Fibroblast of skin of scalp (primary cell): Measurements from ENCODE around the gene SRCIN1.
"Not testable (repeated sequence)": the region's sequence is repeated elsewhere in the genome, so short reads cannot be mapped to it uniquely, and the experiment has no call there.

ENCODE experiments used
- DNase-seq: peaks from one replicate; pipeline ENCODE4 v3.0.0-alpha.2; 2013

Gene SRCIN1

DNA sequence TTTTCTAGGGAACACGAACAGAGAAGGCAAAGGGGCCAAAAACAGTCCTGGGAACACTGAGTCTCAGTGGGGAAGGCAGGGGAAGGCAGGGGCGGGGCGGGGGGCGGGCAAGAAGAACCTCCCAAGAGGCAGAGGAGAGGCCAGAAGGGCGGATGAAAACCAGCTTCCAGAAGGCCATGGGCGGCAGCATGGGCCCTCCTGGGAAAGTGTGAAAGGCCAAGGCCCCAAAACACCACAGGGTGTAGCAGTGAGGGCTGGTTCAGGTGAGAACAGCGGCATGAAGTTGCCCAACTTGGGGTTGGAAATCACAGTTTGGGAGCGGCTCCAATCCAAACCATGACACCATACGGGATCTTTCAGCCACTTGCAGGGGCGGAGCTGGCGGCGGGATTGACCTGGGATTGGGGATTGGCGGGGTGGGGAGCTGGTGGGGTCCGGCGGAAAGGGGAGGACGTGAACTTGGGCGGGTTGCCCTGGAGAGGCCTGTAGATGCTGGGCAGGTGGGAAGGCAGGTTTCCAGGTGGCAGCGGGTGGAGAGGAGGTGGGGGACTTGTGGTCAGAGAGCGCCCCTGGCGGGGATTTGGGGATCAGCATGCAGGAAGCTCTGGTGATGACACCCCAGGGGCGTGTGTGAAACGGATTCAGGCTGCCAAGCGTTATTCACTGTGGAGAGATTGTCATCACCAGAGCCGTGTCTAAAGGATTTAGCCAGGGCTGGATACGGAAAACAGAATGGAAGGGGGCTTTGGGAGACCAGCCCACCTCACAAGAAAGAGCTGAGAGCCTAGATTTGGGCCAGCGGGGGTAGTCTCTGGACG lies 96.6 kb downstream of the SRCIN1 start:
- DNase-seq: peak; percentile 89

DNA sequence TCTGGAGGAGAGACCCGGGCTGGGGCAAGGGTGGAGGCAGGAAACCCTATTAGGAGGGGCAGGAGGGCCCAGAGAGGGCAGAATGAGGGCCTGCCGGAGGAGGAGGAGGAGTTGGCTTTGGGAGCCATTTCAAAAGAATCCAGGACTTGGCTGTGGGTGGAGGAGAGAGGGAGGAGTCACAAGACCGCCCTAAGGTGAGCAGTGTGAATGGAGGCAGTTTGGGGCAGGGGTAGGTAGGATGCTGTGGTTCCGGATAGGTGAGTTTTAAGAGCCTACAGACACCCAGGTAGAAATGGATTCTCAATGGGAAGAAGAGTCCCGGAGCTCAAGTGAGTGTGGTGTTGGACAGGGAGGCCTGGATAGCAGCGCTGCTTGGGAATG lies 97.2 kb downstream of the SRCIN1 start:
- no peak for DNase-seq

DNA sequence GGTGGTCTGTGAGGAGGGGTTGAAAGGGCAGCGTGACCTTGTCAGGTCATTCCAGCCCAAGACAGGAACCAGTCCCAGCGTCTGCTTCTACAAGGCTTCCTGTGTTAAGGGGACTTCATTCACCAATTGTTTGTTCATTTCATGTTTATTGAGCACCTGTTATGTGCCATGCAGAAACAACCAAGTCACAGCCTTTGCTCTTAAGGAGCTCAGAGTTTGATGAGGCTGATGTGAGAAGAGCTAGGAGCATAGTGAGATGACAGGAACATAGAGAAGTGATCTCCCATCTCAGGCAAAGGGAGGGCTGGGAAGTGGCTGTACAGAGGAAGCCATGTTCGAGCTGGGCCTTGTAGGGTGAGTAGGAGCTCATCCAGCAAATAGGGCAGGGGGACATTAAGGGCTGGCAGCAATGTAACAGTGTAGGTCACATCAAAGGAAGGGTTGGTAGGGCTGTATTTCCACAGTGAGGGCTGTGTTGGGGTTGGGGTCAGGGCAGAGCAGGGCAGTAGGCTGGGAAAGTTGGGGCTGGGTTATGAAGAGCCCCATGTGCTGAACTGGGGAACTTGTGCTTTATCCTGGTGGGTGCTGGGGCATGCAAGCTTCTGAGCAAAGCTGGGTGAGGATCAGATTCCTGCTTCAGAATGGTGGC lies 97.7 kb downstream of the SRCIN1 start:
- DNase-seq: no peak

DNA sequence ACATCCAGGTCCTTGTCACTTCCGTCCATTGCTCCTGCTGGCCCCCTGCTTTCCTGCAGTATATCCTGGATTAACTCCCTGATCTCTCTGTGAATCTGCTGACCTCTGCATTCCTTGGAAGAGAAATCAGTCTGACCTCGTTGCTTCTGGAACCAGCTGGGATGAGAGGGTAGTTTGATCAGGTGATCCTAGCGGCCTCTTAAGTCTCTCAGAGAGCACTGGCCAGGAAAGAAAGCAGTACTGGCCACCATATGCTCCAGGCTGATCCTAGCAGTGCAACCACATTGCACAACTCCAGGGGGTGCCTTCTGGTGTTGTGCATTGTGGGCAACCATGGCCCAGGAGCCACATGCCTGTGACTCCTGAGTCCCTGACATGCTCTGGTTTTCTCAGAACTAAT lies 98.3 kb downstream of the SRCIN1 start:
- no peak for DNase-seq

DNA sequence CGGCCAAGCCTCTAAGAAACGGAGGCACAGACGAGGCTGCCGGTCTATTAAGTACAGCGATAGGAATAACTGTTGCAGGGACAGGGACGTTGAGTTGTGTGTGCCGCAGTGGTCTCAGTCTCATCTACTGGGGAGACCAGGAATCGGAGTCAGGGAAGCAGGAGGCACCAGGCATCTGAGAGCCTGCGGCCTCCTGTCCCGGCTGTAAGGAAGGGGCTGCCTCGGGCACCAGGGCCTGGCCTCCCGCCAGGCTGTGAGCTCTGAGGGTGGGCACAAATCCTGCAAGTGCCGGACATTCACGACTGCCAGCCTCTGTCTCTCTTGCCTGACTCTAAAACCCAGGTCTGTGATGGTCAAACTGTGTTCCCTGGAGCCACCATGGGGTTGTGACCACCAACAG lies 101.5 kb downstream of the SRCIN1 start:
- DNase-seq: no peak

DNA sequence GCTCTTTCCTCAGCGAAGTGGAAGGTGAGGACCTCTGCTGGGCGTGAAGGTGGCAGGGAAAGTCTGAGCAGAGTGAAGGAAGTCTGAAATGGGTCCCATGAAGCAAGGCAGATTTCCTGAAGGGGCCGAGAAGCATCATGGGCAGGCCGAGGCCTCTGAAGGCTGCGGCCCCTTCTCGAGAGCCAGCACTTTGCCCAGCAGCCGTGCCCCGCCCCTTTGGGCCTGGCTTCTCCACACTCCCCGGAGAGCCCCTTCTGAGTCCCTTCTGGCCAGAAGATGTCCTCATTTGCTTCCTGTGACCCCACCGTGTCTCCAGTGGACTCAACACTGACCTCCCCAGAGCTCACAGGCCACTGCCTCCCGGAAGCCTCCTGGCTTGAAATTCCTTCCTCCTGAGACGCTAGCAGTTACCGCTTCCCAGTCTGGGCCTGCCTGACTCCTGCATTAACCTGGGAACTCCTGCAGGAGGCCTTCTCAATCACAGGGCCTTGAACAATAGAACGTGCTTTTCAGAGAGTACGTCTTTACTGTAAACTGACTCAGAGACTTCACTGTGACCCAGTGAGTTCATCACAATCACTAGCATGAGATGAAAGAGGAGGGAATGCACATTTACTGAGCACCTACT lies 102.4 kb downstream of the SRCIN1 start:
- DNase-seq: not testable (repeated sequence)

DNA sequence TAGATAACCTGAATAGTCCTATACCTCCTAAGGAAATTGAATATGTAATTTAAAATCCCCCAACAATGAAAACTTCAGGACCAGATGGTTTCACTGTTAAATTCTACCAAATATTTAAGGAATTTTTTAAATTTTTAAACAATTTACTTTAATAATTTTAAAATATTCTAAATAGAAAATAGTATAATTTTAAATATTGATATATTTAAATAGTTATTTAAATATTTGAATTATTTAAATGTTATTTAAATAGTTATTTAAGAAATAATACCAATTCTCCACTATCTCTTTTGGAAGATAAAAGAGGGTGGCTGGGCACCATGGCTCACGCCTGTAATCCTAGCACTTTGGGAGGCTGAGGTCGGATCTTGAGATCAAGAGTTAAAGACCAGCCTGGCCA lies 104.0 kb downstream of the SRCIN1 start:
- not testable (repeated sequence) for DNase-seq

DNA sequence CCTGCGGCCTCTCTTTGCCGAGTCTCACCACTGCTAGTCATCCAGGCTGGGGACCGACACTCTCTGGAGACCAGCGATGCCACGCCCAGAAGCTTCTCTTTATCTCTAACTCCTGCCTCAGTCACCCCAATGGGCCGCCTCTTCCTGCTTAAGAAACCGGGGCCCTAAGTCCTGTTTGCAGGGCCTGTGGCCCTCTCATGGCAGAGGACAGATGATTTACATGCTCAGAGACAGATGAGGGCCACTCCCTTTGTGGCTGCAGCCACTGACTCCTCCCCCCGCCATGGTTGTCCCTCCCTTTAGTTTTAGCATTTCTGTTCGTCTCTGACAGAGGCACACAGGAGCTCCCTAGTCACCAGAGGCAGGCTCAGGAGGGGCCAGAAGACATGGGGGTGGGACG lies 106.5 kb downstream of the SRCIN1 start:
- DNase-seq: not testable (repeated sequence)

DNA sequence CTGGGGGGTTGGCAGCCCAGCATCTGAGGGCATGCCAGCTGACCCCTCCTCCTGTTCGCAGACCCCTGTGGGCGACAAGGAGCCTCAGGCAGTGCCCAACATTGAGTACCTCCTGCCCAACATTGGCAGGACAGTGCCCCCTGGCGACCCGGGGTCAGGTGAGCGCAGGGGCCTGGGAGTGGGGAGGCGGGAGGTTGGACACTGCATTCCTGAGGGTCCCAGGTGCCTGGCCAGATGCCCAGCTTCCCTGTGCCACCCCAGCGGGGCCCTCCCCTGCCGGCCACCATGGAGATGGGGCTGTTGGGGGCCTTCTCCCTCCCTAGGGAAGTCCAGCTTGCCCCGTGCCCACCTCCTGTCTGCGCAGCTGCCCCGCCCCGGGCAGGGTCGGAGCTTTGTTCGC lies 107.4 kb downstream of the SRCIN1 start:
- DNase-seq: no peak

DNA sequence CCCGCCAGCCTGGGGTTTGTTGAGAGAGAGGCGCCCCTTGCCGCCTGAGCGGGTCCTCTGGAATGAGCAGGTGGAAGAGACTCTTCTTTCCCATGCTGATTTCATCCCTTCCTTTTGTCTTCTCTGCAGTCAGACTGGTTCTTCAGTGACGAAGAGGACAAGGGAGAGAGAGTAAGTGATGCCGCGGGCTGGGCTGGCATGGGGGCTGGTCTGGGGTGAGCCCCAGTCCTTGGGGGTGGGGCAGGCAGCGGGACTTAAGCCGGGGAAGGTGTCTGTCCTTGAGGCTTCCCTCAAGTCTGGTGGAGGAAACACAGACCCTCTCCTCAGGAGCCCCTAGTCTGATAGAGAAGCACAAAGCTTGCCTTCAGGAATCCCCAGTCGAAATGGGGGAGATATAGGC lies 108.1 kb downstream of the SRCIN1 start:
- not testable (repeated sequence) for DNase-seq

DNA sequence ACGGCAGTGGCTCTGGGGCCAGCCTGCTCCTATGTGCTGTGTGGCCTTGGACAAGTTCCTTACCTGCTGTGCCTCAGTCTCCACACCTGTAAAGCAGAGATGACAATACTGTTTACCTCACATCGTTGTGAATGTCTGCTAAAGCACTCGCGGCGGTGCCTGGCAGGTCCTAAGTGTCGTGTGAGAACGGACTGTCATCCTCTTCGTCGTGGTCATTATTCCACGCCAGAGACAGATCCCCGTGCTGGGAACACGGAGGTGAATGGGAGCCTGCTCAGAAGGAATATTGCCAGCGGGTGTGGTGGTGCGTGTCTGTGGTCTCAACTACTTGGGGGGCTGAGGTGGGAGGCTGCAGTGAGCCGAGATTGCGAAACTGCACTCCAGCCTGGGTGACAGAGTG lies 111.6 kb downstream of the SRCIN1 start:
- DNase-seq: not testable (repeated sequence)

DNA sequence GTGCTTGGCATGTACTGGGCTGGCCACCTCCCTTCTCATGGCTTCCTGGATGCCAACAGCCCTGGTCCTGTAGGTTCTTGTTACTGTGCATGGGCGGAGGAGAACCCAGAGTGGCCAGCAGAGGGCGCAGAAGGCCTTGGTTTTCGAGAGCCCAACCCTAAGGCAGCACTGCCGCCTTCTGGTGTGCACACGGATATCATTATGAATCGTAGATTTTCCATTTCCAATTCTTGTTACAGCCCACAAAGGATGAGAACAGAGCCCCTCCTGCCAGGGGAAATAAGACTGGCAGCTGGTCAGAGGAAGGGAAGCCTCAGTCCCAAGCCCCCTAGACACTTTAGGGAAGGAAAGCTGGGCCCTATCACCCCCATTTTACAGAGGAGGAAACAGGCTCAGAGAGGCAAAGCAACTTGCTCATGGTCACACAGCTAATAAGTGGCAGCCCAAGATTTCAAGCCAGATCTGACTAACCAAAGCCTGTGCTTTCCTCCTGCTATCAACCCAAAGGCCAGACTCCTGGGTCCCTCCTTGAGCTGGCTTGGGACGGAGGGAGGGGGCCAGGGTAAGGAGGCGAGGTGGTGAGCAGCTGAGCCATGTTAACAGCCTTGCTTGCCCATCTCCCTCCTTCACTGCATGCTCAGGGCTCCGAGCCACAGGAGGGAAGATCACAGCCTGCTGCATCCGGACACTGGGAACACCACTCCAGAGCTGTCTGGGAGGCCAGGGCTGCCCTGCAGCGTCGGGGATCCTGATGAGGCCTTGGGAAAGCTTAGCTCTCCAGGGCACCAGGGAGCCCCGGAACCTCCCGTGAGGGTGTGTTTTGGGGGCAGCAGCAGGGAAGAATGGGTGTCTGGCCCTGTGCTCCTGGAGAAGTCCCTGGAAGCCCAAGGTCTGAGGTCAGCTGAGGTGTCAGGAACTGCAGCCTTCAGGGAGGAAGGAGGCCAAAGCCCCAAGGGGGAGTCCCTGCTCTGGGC lies 113.4 kb downstream of the SRCIN1 start:
- peak; percentile 87 for DNase-seq

DNA sequence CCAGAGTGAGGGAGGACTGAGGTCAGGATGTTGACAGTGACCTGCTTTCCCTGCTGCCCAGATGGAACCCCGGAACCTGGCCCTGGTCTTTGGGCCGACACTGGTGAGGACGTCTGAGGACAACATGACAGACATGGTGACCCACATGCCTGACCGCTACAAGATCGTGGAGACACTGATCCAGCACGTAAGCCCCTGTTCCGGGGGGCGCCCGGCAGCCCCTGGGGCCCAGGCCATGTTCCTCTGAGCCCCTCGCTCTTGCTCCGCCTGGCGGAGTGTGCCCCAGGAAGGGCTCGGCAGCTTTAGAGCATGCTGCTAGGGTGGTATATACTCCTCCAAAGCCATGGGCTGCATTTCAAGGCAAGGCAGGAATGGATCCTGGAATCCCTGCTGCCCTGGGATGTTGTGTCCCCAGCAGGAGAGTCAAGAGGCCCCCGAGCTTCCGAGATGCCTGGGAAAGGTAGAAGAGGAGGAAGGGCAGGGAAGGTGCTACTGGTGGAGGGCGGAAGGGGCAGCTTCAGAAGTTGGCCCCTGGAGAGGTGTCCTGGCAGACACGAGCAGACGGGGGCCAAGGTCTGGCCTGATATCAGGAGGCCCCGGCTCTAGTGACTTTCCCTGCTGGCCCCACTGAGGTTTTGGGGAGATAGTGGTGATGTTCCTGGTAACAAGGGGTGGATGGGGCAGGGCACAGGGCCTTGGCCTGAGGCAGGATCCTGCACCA lies 114.2 kb downstream of the SRCIN1 start:
- DNase-seq: not testable (repeated sequence)

DNA sequence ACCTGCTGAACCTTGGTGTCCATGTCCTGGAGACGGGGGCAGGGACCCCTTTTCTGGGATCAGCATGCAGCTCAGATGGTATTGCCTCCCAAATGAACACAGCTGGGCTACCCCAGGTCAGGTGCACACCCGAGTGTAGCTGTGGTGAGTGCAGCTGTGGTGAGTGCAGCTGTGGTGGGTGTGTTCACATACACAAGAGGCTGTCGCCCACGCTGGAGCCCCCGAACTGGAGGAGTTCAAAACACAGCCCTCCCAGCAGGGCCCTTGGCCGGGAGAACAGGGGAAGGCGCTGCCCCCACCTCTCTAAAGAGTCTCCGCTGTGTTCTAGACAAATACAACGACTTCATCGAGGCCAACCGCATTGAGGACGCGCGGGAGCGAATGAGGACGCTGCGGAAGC lies 116.0 kb downstream of the SRCIN1 start:
- DNase-seq: not testable (repeated sequence)

DNA sequence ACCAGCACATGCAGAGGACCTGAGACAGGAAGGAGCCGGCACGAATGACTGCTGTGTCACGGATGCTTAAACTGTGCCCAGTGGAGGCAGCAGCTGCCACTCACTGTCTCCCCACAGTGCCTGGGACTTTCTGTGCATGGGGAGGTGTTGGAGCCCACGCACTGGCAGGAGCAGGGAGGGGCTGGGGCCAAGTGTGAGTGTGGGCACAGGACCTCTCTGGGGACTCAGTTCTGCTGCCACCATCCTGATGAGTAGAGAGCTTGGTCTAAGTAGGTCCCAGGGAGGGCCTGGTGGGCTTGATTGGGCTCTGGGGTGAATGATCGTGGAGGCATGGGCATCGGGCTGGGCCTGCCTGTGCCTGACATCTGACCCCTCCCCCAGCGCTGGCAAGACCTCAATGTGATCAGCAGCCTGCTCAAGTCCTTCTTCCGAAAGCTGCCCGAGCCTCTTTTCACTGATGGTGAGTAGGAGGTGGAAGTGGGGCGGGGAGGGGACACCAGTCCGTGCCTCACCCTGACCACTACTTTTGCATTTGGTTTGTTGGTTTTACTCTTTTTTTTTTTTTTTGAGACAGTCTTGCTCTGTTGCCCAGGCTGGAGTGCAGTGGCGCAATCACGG lies 120.0 kb downstream of the SRCIN1 start:
- not testable (repeated sequence) for DNase-seq

DNA sequence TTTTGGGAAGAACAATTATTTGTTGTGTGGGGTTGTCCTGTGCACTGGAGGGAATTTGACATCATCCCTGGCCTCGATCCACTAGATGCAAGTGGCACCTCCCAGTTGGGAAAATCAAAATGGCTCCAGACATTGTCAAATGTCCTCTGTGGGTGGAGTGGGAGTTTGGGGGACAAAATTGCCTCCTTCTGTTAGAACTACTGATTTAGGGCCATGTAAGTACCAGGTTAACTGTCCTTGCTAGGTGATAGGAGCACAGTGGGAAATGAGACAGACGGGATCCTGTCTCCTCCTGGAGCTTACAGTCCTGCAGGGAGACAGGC lies 120.6 kb downstream of the SRCIN1 start:
- no peak for DNase-seq

DNA sequence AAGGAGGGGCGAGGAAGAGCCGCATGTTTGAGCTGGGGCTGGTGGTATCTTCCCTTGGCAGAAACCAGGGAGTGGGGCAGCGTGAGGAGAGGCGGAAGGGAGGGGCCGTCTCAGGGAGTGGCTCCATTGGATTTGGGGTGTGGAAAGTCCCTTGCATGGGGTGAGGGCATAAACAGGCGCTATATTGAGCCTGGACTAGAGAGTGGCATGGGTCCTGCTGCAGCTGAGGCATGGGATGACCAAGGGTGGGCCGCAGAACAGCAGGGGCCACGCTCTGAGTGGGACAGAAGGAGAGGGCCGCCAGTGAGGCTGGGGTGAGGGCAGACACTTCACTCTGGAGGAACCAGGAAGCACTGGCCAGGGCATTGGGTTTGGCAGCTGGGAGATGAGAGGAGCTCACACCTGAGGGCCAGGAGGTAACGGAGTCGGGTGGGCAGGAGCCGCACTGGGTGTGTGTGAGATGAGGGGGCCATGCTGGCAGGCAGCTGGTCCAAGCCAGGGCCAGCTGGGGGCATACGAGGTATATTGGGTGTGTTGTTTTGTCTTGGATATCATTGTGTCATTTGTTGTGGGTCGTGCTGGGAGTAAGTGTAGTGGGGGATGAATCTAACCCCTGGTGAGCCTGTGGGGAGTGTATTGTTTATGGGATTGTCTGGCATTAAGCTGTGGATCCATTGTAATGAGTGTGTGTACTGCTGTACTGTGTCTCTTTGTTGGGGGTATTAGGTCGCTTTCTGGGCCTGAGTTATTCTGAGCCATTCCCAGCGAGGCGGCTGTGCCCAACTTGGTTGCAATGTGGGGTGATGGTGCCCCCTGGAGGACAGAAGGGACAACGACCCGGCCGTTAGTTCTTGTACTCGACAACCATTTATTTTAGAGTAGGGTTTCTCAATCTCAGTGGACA lies 121.3 kb downstream of the SRCIN1 start:
- DNase-seq: peak; percentile 83

DNA sequence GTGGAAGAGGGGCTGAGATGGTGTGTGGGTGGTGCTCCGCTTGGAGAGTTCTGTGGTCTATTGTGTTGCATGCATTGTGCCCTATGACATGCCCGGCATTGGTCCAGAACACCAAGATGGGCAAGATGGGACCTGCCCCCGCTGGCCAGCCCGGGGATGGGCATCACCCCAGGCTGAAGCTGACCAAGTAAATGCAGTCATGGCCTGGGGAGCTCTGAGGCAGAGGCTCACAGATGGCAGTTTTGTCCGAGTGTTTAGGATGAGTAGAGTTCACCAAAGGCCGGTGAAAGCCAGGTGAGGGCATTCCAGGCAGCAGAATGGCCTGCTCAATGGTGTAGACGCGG lies 123.1 kb downstream of the SRCIN1 start:
- DNase-seq: not testable (repeated sequence)

DNA sequence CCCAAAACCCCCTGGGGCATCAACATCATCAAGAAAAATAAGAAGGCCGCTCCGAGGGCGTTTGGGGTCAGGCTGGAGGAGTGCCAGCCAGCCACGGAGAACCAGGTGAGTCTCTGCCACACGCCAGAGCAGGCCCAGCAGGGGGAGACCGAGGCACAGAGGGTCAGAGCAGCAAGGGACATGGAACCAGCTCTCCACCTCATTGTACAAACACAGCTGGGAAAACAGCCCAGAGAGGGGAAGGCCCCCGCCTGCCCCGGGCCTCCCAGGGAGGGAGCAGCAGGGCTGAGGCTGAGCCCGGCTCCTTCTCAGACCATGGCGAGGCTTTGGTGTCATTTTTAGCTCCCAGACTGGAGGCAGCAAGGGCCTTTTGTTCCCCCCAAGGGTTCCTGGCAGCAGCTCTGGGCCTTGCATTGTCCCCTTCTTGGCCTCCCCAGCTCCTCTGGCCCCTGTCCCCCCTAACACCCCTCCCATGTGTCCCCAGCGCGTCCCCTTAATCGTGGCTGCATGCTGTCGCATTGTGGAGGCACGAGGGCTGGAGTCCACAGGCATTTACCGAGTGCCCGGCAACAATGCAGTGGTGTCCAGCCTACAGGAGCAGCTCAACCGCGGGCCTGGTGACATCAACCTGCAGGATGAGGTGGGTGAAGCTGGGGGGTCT lies 123.6 kb downstream of the SRCIN1 start:
- DNase-seq: not testable (repeated sequence)
